Sigmoid colon (tissue), 4 donors: ENCODE data around the gene P2RX3.

Source experiments
- EP300 ChIP-seq, 4 donors: sonication (generic); formaldehyde crosslinking; IDR thresholded peaks; one replicate each; pipeline ENCODE4 v1.6.1; 2017; ENCODE audit warnings: antibody characterized with exemption in 4 of 4
- POLR2A ChIP-seq, 2 donors: fragments of 450-650 bp; IDR thresholded peaks; one replicate each; pipeline ENCODE4 v1.6.1; 2016; ENCODE audit warnings: antibody characterized with exemption in 2 of 2, mild to moderate bottlenecking in 2 of 2, moderate library complexity in 2 of 2
- POLR2AphosphoS5 ChIP-seq, 4 donors: sonication (generic); formaldehyde crosslinking; IDR thresholded peaks; one replicate each; pipeline ENCODE4 v1.6.1; 2017; ENCODE audit warnings: antibody characterized with exemption in 4 of 4
- TF ChIP-seq, protein P1 (sequence below), 4 experiments: fragments of 450-650 bp in 3 of 4; fragments of 200-600 bp in 1 of 4; IDR thresholded peaks; one replicate each; pipeline ENCODE4 v1.5.1; 2016 to 2019; ENCODE audit warnings: antibody characterized with exemption in 4 of 4, mild to moderate bottlenecking in 3 of 4, moderate library complexity in 2 of 4

- TF ChIP-seq POLR2A (IDR thresholded peaks at IDR 0.05) (no peak), EP300 (IDR thresholded peaks at IDR 0.05) (no peak), POLR2AphosphoS5 (IDR thresholded peaks at IDR 0.05) (no peak)
- TF ChIP-seq, protein P1, sequence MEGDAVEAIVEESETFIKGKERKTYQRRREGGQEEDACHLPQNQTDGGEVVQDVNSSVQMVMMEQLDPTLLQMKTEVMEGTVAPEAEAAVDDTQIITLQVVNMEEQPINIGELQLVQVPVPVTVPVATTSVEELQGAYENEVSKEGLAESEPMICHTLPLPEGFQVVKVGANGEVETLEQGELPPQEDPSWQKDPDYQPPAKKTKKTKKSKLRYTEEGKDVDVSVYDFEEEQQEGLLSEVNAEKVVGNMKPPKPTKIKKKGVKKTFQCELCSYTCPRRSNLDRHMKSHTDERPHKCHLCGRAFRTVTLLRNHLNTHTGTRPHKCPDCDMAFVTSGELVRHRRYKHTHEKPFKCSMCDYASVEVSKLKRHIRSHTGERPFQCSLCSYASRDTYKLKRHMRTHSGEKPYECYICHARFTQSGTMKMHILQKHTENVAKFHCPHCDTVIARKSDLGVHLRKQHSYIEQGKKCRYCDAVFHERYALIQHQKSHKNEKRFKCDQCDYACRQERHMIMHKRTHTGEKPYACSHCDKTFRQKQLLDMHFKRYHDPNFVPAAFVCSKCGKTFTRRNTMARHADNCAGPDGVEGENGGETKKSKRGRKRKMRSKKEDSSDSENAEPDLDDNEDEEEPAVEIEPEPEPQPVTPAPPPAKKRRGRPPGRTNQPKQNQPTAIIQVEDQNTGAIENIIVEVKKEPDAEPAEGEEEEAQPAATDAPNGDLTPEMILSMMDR (IDR thresholded peaks at IDR 0.05) = no peak
Measured at GRCh38 chr11:57408771-57409170, 70.6 kb downstream of the P2RX3 start.
